ENCODE measurements around the gene PROSER1. TPM values are rescaled to one million over a fixed set of nuclear protein-coding genes. Genes with fewer than 3 reads are reported as not detected.

The PROSER1 gene
- total and polyA plus RNA-seq, 10 of the 15 experiments (the other 5 are each of a cell fraction or from before 2014, with no cell fraction given): 14.3 to 66.0 (median 26.9) TPM

- DNase-seq (ENCODE audit: low read depth, low spot score) (no peak), FAIRE-seq (no peak), ATAC-seq (no peak)
- no peak overlapping the region for H3K9ac ChIP-seq (ENCODE audit: control insufficient read depth, insufficient read depth, low read length)
- H3K27ac ChIP-seq (ENCODE audit: control insufficient read depth, insufficient read depth): no peak overlapping the region
- ChIA-PET RAD21 (ENCODE audit: unreplicated experiment) (no interaction called here), SMC1A (ENCODE audit: uncharacterized antibody, unreplicated experiment) (interaction anchor here (0.7 to 1.0 kb wide), 2 partner anchors 9 to 12 kb away, joined by 3 to 5 read pairs; no protein-coding TSS in a partner anchor), POLR2A (no interaction called here), CTCF (interaction anchor here (1.0 to 3.4 kb wide), 2 partner anchors 9 to 11 kb away, joined by 3 to 13 read pairs; no protein-coding TSS in a partner anchor)
- no peaks in the 10 kb centered on the region for H4K20me1 ChIP-seq (ENCODE audit: control insufficient read depth, insufficient read depth)
- H3K4me3 ChIP-seq: no peak overlapping the region
- intact Hi-C loops (cut with micrococcal nuclease; ENCODE audit: unreplicated experiment): no loop called here
- H3K4me1 ChIP-seq (ENCODE audit: control insufficient read depth, insufficient read depth, low read length): no peaks in the 10 kb centered on the region
- no TSS peak for BruUV-seq (replicated peaks)
- H3K27me3 ChIP-seq (replicated peaks in 1 of 2; ENCODE audit: control insufficient read depth in 2 of 2, insufficient read depth in 2 of 2, low read length in 1 of 2): no peaks in the 10 kb centered on the region
- H3K4me2 ChIP-seq (ENCODE audit: control insufficient read depth, insufficient read depth): no peak overlapping the region
- no peak overlapping the region for H2AFZ ChIP-seq (ENCODE audit: control insufficient read depth, low read depth, low read length)
- H3K79me2 ChIP-seq (ENCODE audit: control insufficient read depth, insufficient read depth, low read length): no peaks in the 10 kb centered on the region; the same call in 1 of the 2 replicates
- H3K36me3 ChIP-seq (ENCODE audit: control insufficient read depth in 2 of 2, insufficient read depth in 2 of 2, low read length in 1 of 2): peaks cover 9 to 31% of the 10 kb centered on the region in 2 experiments
- H3K9me3 ChIP-seq (replicated peaks; ENCODE audit: control insufficient read depth, insufficient read depth, low read length): no peaks in the 10 kb centered on the region
- TF ChIP-seq EED (IDR thresholded peaks at IDR 0.05; ENCODE audit: low read depth) (no peak), SMAD1 (IDR thresholded peaks at IDR 0.05; ENCODE audit: low read depth, partially characterized antibody) (no peak), FOXK2 (IDR thresholded peaks at IDR 0.05) (no peak), ZNF274 (IDR thresholded peaks at IDR 0.05; ENCODE audit: insufficient read depth, insufficient read length) (no peak), BACH1 (IDR thresholded peaks at IDR 0.05; ENCODE audit: borderline replicate concordance) (no peak), MEF2B (IDR thresholded peaks at IDR 0.05; ENCODE audit: partially characterized antibody, poor library complexity, severe bottlenecking) (no peak), IKZF2 (IDR thresholded peaks at IDR 0.05) (no peak), SUZ12 (IDR thresholded peaks at IDR 0.05; ENCODE audit: unreplicated experiment) (no peak), IRF3 (IDR thresholded peaks at IDR 0.05) (no peak)
- WGBS (ENCODE audit: insufficient coverage, insufficient replicate concordance, low lambda C conversion rate, missing lambda C conversion rate): 71% methylated on average over 2 of the region's 2 CpGs
- in situ Hi-C loops (cut with MboI): no loop called here
These were observed 12.5 kb downstream of the PROSER1 start for GRCh38 chr13:39025433-39025839.

All from GM12878 (cell line).